GM12892 (cell line): ENCODE results near the gene SLC18A3.

Experiments
- POLR2A ChIP-seq: IDR thresholded peaks from 2 replicates; pipeline ENCODE4 v1.6.1; 2011; ENCODE audit warnings: low read depth, low read length, control low read depth
- POLR2AphosphoS5 ChIP-seq: IDR thresholded peaks from 2 replicates; pipeline ENCODE4 v1.6.1; 2011; ENCODE audit warnings: low read depth, low read length, control low read depth
- TAF1 ChIP-seq: IDR thresholded peaks from 2 replicates; pipeline ENCODE4 v1.6.1; 2011; ENCODE audit warnings: low read depth, mild to moderate bottlenecking, control low read depth, low read length, borderline replicate concordance

DNA sequence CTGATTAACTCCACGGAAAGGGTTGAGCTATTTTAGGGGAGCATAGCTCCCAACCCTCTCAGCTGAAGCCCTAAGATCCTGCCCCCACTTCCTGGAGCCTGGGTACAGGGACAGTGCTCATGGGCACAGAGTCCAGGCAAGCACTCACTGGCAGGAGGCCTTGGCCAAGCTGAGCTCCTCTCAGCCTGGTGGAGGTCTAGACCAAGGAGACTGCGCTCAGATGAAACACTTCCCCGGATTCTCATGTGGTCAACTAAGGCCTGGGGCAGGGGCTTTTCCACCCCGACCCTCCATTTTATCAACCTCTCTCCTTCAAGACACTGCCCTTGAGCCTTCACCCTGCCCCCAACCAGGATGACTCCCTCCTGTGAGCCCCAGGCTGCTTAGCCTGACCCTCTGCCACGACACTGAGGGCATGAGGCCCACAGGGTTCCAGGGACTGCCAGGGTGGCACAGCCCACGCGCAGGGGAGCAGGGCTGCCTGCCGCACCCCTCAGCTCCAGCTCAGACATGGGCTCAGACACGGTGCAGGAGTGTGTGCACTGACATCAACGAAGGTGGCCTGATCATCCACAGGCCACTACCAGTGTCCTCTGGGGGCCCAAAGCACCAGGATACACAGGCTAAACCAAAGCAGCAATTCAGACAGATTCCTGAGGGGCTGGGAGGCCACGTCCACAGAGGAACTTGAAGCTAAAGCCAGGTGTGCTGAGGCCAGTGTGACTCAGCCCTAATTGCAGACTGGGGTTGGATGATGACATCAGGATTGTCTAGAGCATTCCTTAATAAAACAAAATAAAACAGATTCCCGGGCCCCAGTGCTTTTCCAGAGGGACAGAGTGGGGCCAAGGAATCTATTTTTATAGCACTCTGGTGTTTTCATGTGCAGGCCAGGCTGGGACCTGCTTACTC lies 22.6 kb downstream of the SLC18A3 start:
- no peak for TF ChIP-seq TAF1
- TF ChIP-seq POLR2AphosphoS5: no peak
- TF ChIP-seq POLR2A: no peak
